Brain pericyte (primary cell): Measurements from ENCODE around the gene CELA3A.
"Not testable (repeated sequence)": the region's sequence is repeated elsewhere in the genome, so short reads cannot be mapped to it uniquely, and the experiment has no call there.

Source experiments
- DNase-seq: peaks from one replicate; pipeline ENCODE4 v3.0.0-alpha.2; 2012; ENCODE audit warnings: low read depth, low spot score

Gene CELA3A

GRCh38 chr1:22001409-22001808 is at the start of gene CELA3A:
Gene CELA3A (plus strand): TSS chr1:22001657. CDS start chr1:22001675, 18 bp downstream.
- no peak for DNase-seq

GRCh38 chr1:21952786-21953520 is 48.5 kb upstream of the CELA3A start:
- no peak for DNase-seq

- no peak for DNase-seq
Observed at GRCh38 chr1:21955058-21955457, 46.4 kb upstream of the CELA3A start.

- no peak for DNase-seq
Observed at GRCh38 chr1:21955501-21956281, 45.8 kb upstream of the CELA3A start.

- no peak for DNase-seq
Observed at GRCh38 chr1:21956720-21957552, 44.5 kb upstream of the CELA3A start.

GRCh38 chr1:21961337-21961736 is 40.1 kb upstream of the CELA3A start:
- DNase-seq: no peak

- DNase-seq: no peak
Observed at GRCh38 chr1:21961799-21962198, 39.7 kb upstream of the CELA3A start.

GRCh38 chr1:21963477-21964217 is 37.8 kb upstream of the CELA3A start:
- DNase-seq: no peak

GRCh38 chr1:21966247-21967000 is 35.0 kb upstream of the CELA3A start:
- no peak for DNase-seq

GRCh38 chr1:21967216-21967615 is 34.2 kb upstream of the CELA3A start:
- DNase-seq: not testable (repeated sequence)

- DNase-seq: not testable (repeated sequence)
Observed at GRCh38 chr1:21969066-21969465, 32.4 kb upstream of the CELA3A start.

GRCh38 chr1:21970523-21970922 is 30.9 kb upstream of the CELA3A start:
- not testable (repeated sequence) for DNase-seq

- not testable (repeated sequence) for DNase-seq
Observed at GRCh38 chr1:21972973-21973441, 28.4 kb upstream of the CELA3A start.

GRCh38 chr1:21973948-21974347 is 27.5 kb upstream of the CELA3A start:
- not testable (repeated sequence) for DNase-seq

GRCh38 chr1:21974699-21975098 is 26.8 kb upstream of the CELA3A start:
- DNase-seq: not testable (repeated sequence)

- not testable (repeated sequence) for DNase-seq
Observed at GRCh38 chr1:21975296-21975695, 26.2 kb upstream of the CELA3A start.

GRCh38 chr1:21976703-21977239 is 24.7 kb upstream of the CELA3A start, which contains the start of gene CELA3B:
Gene CELA3B (plus strand): TSS chr1:21977022. CDS start chr1:21977040, 18 bp downstream.
- DNase-seq: not testable (repeated sequence)

- DNase-seq: not testable (repeated sequence)
Observed at GRCh38 chr1:21978209-21978608, 23.2 kb upstream of the CELA3A start.

GRCh38 chr1:21980515-21981220 is 20.8 kb upstream of the CELA3A start:
- DNase-seq: not testable (repeated sequence)
